HEK293T (cell line): ENCODE results near the gene C10orf62.

Source experiments
- ARNT ChIP-seq: fragments of 450-650 bp; IDR thresholded peaks from 2 replicates; pipeline ENCODE4 v1.6.1; 2017; ENCODE audit warnings: mild to moderate bottlenecking
- BHLHE40 ChIP-seq: fragments of 450-650 bp; IDR thresholded peaks from 2 replicates; pipeline ENCODE4 v1.6.1; 2016; ENCODE audit warnings: mild to moderate bottlenecking, moderate library complexity, borderline replicate concordance
- ELF4 ChIP-seq: fragments of 450-650 bp; IDR thresholded peaks from 2 replicates; pipeline ENCODE4 v1.6.1; 2017; ENCODE audit warnings: antibody characterized with exemption
- FOXA1 ChIP-seq: fragments of 450-650 bp; IDR thresholded peaks from 2 replicates; pipeline ENCODE4 v1.6.1; 2016; ENCODE audit warnings: mild to moderate bottlenecking
- FOXM1 ChIP-seq: fragments of 450-650 bp; IDR thresholded peaks from 2 replicates; pipeline ENCODE4 v1.6.1; 2017; ENCODE audit warnings: mild to moderate bottlenecking, borderline replicate concordance
- HDGF ChIP-seq: fragments of 450-650 bp; IDR thresholded peaks from 2 replicates; pipeline ENCODE4 v1.6.1; 2017; ENCODE audit warnings: antibody characterized with exemption, borderline replicate concordance
- L3MBTL2 ChIP-seq: fragments of 450-650 bp; conservative IDR thresholded peaks from 2 replicates; pipeline ENCODE4 v1.6.1; 2016; ENCODE audit warnings: mild to moderate bottlenecking
- SP1 ChIP-seq: fragments of 450-650 bp; IDR thresholded peaks from 2 replicates; pipeline ENCODE4 v1.6.1; 2017
- SUZ12 ChIP-seq: fragments of 450-650 bp; IDR thresholded peaks from 2 replicates; pipeline ENCODE4 v1.6.1; 2016; ENCODE audit warnings: mild to moderate bottlenecking
- TARDBP ChIP-seq: fragments of 450-650 bp; IDR thresholded peaks from 2 replicates; pipeline ENCODE4 v1.6.1; 2016
- ZNF384 ChIP-seq: fragments of 450-650 bp; IDR thresholded peaks from 2 replicates; pipeline ENCODE4 v1.6.1; 2016

- TF ChIP-seq BHLHE40 (no peak), ELF4 (no peak), SP1 (no peak), ZNF384 (no peak), FOXM1 (no peak), FOXA1 (no peak), HDGF (no peak), SUZ12 (no peak), L3MBTL2 (no peak), TARDBP (no peak), ARNT (no peak)
Observed at GRCh38 chr10:97618285-97618684, 28.8 kb downstream of the C10orf62 start.
